ENCODE data around the gene WFDC8.
"Not testable (repeated sequence)": the region's sequence is repeated elsewhere in the genome, so short reads cannot be mapped to it uniquely, and the experiment has no call there.

Gene WFDC8

GRCh38 chr20:45578231-45578630 is 853 bp downstream of the WFDC8 start:
- TF ChIP-seq ZNF274 (IDR thresholded peaks at IDR 0.05; ENCODE audit: low read depth, low read length) = no peak

DNA sequence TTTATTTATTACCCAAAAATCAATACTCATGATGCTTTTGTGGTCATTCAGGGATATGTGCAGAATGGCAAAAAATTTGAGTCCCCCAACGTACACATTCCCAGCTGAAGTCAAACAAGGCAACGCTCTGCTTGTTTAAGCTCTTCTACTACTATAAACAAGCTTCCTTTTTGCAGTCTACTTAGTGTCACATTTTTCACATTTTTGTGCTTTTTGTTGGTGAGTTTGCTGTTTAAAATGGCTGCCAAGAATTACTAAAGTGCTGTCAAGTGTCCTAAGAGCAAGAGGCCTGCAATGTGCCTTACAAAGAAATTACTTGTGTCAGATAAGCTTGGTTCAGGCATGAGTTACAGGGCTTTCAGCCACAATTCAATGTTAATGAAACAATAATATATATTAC is 2.1 kb downstream of the WFDC8 start:
- H3K4me3 ChIP-seq (ENCODE audit: low read length) = no peak overlapping the region
- no peak for TF ChIP-seq ZNF274 (IDR thresholded peaks at IDR 0.05; ENCODE audit: low read depth, low read length)

More at GRCh38 chr20:45578231-45578630, 853 bp downstream of the WFDC8 start:
- H3K4me3 ChIP-seq (ENCODE audit: low read length) = no peak overlapping the region

DNA sequence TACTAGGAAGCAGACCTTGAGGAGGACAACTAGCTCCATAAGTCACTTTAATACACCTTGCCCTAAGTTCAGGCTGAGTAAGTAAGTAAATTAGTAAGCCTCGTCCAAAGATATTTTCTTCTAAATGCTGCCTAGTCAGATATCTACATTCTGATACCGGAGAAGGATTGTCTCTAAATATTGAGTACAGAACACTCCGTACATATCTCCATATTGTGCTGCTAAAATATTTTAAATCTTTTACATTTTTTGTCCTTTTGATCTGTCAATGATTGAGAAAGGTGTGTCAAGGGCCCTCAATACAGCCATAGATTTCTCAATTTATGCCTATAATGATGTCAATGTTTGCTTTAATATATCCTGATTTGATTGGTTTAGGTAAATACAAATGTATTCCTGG is 3.2 kb downstream of the WFDC8 start:
- no peak overlapping the region for H3K4me3 ChIP-seq (ENCODE audit: low read length)
- no peak for TF ChIP-seq ZNF274 (IDR thresholded peaks at IDR 0.05; ENCODE audit: low read depth, low read length)

- not testable (repeated sequence) for H3K4me3 ChIP-seq (ENCODE audit: low read length)
Measured at GRCh38 chr20:45569650-45570049, 9.4 kb downstream of the WFDC8 start.

GRCh38 chr20:45564760-45565276 is 14.3 kb downstream of the WFDC8 start:
- H3K4me3 ChIP-seq (ENCODE audit: low read length) = no peak overlapping the region
- no peak for TF ChIP-seq ZNF274 (IDR thresholded peaks at IDR 0.05; ENCODE audit: low read depth, low read length)

- H3K4me3 ChIP-seq (ENCODE audit: low read length) = no peak overlapping the region
- TF ChIP-seq ZNF274 (IDR thresholded peaks at IDR 0.05; ENCODE audit: low read depth, low read length) = no peak
Measured at GRCh38 chr20:45555198-45555597, 23.9 kb downstream of the WFDC8 start.

DNA sequence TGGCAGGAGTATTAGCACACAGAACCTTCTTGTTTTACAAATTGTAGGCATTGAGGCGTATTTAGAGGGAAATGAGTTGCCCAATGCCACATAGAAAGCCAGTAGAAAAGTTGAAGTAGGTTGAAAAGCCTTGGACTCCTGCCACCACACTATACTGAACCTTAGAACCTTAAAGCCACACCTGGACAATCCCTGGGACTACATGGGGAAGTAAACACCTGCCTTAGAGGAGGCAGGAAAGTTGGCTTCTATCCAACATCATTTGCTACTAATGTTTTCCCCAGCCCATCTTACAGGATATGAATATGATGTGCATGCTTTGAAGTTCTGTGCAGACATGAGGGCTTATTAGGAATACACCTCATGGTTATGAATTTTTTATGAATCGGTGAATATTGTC is 26.6 kb downstream of the WFDC8 start:
- H3K4me3 ChIP-seq (ENCODE audit: low read length) = no peak overlapping the region
- no peak for TF ChIP-seq ZNF274 (IDR thresholded peaks at IDR 0.05; ENCODE audit: low read depth, low read length)

DNA sequence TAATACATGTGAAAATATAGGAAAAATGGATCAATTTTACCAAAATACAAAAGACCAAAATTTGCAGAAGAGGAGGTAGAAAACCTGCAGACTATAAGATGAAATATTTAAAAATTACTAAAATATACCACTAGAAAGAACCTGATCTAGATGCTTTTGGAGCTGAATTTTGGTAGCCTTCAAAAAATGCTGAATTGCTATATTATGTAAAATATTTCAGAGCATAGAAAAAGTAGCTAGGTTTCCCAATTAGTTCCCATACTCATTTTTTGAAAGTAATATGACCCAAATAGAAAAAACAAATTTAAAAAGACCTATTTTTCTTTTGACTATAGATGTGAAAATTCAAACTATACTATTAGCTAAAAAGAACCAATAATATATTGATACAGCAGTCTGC is 28.3 kb downstream of the WFDC8 start:
- H3K4me3 ChIP-seq (ENCODE audit: low read length) = no peak overlapping the region
- no peak for TF ChIP-seq ZNF274 (IDR thresholded peaks at IDR 0.05; ENCODE audit: low read depth, low read length)

GRCh38 chr20:45548410-45548809 is 30.7 kb downstream of the WFDC8 start:
- H3K4me3 ChIP-seq (ENCODE audit: low read length) = no peak overlapping the region
- no peak for TF ChIP-seq ZNF274 (IDR thresholded peaks at IDR 0.05; ENCODE audit: low read depth, low read length)

DNA sequence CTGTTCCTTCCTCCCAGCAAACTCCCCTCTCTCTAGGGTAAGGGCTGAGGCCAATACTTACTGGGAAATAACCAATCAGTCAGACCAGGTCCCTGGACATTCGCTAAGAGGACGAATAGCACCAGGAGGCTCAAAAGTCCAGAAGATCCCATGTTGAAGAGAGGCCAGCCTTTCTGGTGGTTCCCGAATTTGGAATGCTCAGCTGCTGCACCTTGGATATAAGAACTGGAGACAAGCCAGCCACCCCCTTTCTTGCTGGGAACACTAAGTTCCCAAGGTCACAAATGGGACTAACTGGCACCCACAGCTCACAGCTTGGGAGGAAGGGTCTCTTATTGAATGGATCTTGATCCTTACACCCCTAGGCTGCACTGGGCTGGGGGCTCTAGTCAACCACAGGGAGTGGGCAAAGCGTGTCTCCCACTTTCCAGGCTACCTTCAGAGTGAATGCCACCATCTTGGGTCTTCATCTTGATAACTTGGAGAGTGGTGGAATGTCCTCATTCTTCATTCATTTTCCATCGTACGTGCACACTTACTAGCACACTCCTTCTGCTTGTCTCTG is 31.8 kb downstream of the WFDC8 start, which contains the start of gene EPPIN:
Gene EPPIN (minus strand): TSS at position 196 of the 565 bp plus-strand sequence. CDS start 44 bp downstream, at position 152.
- no peak for TF ChIP-seq ZNF274 (IDR thresholded peaks at IDR 0.05; ENCODE audit: low read depth, low read length)

DNA sequence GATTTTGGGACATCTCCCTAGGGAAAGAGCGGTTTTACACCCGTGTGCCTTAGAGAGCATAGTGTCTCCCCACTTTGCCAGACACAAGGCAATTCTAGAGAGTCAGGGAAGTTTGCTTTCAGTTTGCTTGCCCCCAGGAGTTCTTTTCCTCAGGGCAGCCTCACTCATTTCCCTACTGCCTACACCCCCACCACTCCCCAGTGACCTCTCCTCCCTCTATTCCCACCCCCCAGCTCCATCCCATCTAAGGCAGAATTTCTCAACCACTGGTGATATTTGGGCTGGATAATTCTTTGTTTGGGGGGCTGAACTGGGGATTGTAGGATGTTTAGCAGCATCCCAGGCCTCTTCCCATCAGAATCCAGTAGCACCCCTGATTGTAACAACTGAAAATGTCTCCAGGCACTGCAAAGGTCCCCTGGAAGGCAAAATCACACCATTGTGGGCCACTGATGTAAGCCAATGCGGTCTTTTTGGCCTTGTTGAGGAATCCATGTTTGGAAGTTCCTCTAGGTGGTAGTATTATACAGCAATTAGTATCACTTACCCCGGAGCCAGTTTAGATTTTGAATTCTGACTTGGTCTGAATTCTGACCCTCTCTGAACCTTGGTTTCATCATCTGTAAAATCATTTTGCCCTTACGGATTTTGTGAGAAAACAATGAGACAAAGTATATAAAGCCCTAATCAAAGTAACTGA is 33.2 kb downstream of the WFDC8 start:
- TF ChIP-seq ZNF274 (IDR thresholded peaks at IDR 0.05; ENCODE audit: low read depth, low read length) = no peak
- no peak overlapping the region for H3K4me3 ChIP-seq (ENCODE audit: low read length)

More for the DNA sequence above, 31.8 kb downstream of the WFDC8 start, which contains the start of gene EPPIN:
- no peak within 1 kb of the TSS for H3K4me3 ChIP-seq (ENCODE audit: low read length)

GRCh38 chr20:45545351-45545750 is 33.7 kb downstream of the WFDC8 start:
- no peak overlapping the region for H3K4me3 ChIP-seq (ENCODE audit: low read length)
- TF ChIP-seq ZNF274 (IDR thresholded peaks at IDR 0.05; ENCODE audit: low read depth, low read length) = no peak

DNA sequence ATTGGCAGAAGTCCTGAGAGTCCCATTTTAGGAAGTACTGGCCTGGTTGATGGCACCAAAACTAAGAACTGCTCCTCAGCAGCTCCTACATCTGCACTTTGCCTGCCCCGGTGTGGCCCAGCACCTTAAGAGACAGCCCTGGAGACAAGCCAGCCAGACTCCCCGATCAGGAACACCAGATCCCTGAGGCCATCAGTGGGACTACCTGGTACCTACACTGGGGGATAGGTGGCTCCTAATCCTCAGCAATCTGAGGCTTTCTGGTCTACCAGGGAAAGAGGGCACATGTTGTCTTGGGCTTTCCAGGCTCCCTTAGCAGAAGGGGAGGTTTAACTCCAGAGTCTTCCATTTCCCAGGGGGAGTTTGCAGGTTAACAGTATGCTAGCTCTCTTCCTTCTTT is 39.7 kb downstream of the WFDC8 start, which contains the start of gene WFDC6:
Gene WFDC6 (minus strand): TSS at position 101 of the 400 bp plus-strand sequence. CDS start 75 bp downstream, at position 26.
- TF ChIP-seq ZNF274 (IDR thresholded peaks at IDR 0.05; ENCODE audit: low read depth, low read length) = no peak

DNA sequence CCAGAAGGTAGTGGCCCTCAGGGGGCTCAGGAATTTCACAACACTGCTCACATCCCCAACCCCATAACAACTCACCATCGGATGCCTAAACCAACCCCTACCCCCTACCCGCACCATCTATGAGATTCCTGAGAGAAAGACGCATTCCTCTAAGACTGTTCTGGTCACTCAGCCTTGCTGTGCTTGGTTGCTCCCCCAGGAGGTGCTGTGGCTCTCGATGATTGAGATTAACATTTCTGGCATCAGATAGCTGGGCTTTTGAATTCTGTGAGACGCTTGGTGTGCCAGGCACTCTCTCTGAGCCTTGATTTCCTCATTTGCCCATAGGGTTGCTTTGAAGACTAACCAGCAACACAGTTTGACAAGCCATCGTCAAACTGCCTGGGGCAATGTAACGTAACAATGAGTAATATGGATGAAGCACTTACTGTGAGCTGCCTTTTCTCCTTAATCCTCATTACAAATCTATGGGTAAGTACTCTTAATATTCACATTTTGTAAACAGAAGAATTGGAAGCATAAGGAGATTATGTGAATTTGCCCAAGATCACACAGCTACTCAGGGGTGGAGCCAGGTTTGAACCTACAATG is 40.8 kb downstream of the WFDC8 start:
- no peak overlapping the region for H3K4me3 ChIP-seq (ENCODE audit: low read length)
- TF ChIP-seq ZNF274 (IDR thresholded peaks at IDR 0.05; ENCODE audit: low read depth, low read length) = no peak

More for the DNA sequence above, 39.7 kb downstream of the WFDC8 start, which contains the start of gene WFDC6:
- H3K4me3 ChIP-seq (ENCODE audit: low read length) = no peak within 1 kb of the TSS

- no peak for TF ChIP-seq ZNF274 (IDR thresholded peaks at IDR 0.05; ENCODE audit: low read depth, low read length)
- no peak overlapping the region for H3K4me3 ChIP-seq (ENCODE audit: low read length)
Measured at GRCh38 chr20:45527294-45527693, 51.8 kb downstream of the WFDC8 start.

Measured in GM08714 (cell line).